ENCODE measurements around the gene DCLK3.

DCLK3 gene

GRCh38 chr3:36705015-36705414, 59.3 kb downstream of the DCLK3 start:
- DNase-seq = no peak

GRCh38 chr3:36704280-36704679, 60.1 kb downstream of the DCLK3 start:
- DNase-seq = no peak

- no peak for DNase-seq
Observed at GRCh38 chr3:36701249-36701572, 63.1 kb downstream of the DCLK3 start.

GRCh38 chr3:36700537-36701248, 63.7 kb downstream of the DCLK3 start:
- no peak for DNase-seq

- no peak for DNase-seq
Observed at GRCh38 chr3:36698314-36698713, 66.0 kb downstream of the DCLK3 start.

- DNase-seq = no peak
Observed at GRCh38 chr3:36697229-36698001, 66.9 kb downstream of the DCLK3 start.

GRCh38 chr3:36696799-36697198, 67.6 kb downstream of the DCLK3 start:
- DNase-seq = no peak

GRCh38 chr3:36695769-36696137, 68.6 kb downstream of the DCLK3 start:
- DNase-seq = no peak

- no peak for DNase-seq
Observed at GRCh38 chr3:36695113-36695768, 69.1 kb downstream of the DCLK3 start.

GRCh38 chr3:36693670-36694069, 70.7 kb downstream of the DCLK3 start:
- DNase-seq = no peak

- DNase-seq = no peak
Observed at GRCh38 chr3:36689560-36689959, 74.8 kb downstream of the DCLK3 start.

- DNase-seq = no peak
Observed at GRCh38 chr3:36688815-36689214, 75.5 kb downstream of the DCLK3 start.

GRCh38 chr3:36686516-36686915, 77.8 kb downstream of the DCLK3 start:
- DNase-seq = no peak

- no peak for DNase-seq
Observed at GRCh38 chr3:36681867-36682266, 82.5 kb downstream of the DCLK3 start.

- DNase-seq = no peak
Observed at GRCh38 chr3:36680952-36681351, 83.4 kb downstream of the DCLK3 start.

GRCh38 chr3:36679384-36680200, 84.8 kb downstream of the DCLK3 start:
- DNase-seq = no peak

GRCh38 chr3:36678216-36679013, 85.9 kb downstream of the DCLK3 start:
- no peak for DNase-seq

- DNase-seq = no peak
Observed at GRCh38 chr3:36677331-36678007, 86.9 kb downstream of the DCLK3 start.

- DNase-seq = no peak
Observed at GRCh38 chr3:36674816-36675215, 89.5 kb downstream of the DCLK3 start.

- DNase-seq = no peak
Observed at GRCh38 chr3:36669764-36670163, 94.6 kb downstream of the DCLK3 start.

- no peak for DNase-seq
Observed at GRCh38 chr3:36666166-36666565, 98.2 kb downstream of the DCLK3 start.
